ENCODE measurements around the gene ZGRF1.

GRCh38 chr4:112504807-112505206, 131.9 kb downstream of the ZGRF1 start:
- TF ChIP-seq RARB (CRISPR knock-in tag; IDR thresholded peaks at IDR 0.05) (no peak), CTCF (IDR thresholded peaks at IDR 0.05) (no peak), USF2 (IDR thresholded peaks at IDR 0.05) (no peak), HMGXB4 (CRISPR knock-in tag; IDR thresholded peaks at IDR 0.05; ENCODE audit: borderline replicate concordance) (no peak), NR3C1 (IDR thresholded peaks at IDR 0.05) (no peak)

Data from A549 (cell line).